K562 (cell line): ENCODE measurements around the gene MRPL33.

Experiments used
- CTCF ChIP-seq, 3 experiments: IDR thresholded peaks in 2 of 3; conservative IDR thresholded peaks in 1 of 3; 2 replicates each; pipeline ENCODE4 v1.5.1; 2011 to 2012; ENCODE audit warnings: low read length in 3 of 3, mild to moderate bottlenecking in 3 of 3, control low read depth in 2 of 3, improper control_type of control experiment in 1 of 3, inconsistent platforms in 1 of 3, low read depth in 1 of 3, mixed read lengths in 1 of 3, moderate library complexity in 1 of 3; ENCODE audit not compliant: insufficient read depth in 2 of 3
- EHMT2 ChIP-seq: fragments of 450-650 bp; IDR thresholded peaks from 2 replicates; pipeline ENCODE4 v1.6.1; 2018; ENCODE audit warnings: antibody characterized with exemption
- PATZ1 ChIP-seq: fragments of 250-450 bp; sonication (Bioruptor Pico); IDR thresholded peaks from 2 replicates; pipeline ENCODE4 v1.5.0; 2020; ENCODE audit warnings: mild to moderate bottlenecking, borderline replicate concordance
- POLR2AphosphoS5 ChIP-seq: IDR thresholded peaks from 2 replicates; pipeline ENCODE4 v1.6.1; 2011; ENCODE audit warnings: mild to moderate bottlenecking, low read depth, low read length, moderate library complexity; ENCODE audit not compliant: control insufficient read depth, insufficient read depth
- PURB ChIP-seq: sonication (generic); formaldehyde crosslinking; IDR thresholded peaks from 2 replicates; pipeline ENCODE4 v1.9.0; 2021; ENCODE audit warnings: low read depth, mild to moderate bottlenecking, missing genetic modification reagents
- REST ChIP-seq, 2 experiments: fragments of 450-650 bp; formaldehyde crosslinking in 1 of 2; IDR thresholded peaks; 2 replicates each; pipeline versions ENCODE4 v1.4.0 to v1.6.1; 2014 to 2020; ENCODE audit warnings: mild to moderate bottlenecking in 2 of 2, borderline replicate concordance in 1 of 2, low read depth in 1 of 2
- SMARCE1 ChIP-seq: fragments of 450-650 bp; IDR thresholded peaks from 2 replicates; pipeline ENCODE4 v1.7.1; 2016; ENCODE audit warnings: mild to moderate bottlenecking
- STAT6 ChIP-seq: sonication (generic); formaldehyde crosslinking; IDR thresholded peaks from 2 replicates; pipeline ENCODE4 v1.8.1; 2023; ENCODE audit warnings: mild to moderate bottlenecking, missing genetic modification reagents
- THAP7 ChIP-seq: fragments of 250-450 bp; sonication (Bioruptor Pico); IDR thresholded peaks from 2 replicates; pipeline ENCODE4 v1.5.0; 2021
- THRB ChIP-seq: fragments of 450-650 bp; formaldehyde crosslinking; conservative IDR thresholded peaks from 2 replicates; pipeline ENCODE4 v1.4.0; 2022; ENCODE audit warnings: mild to moderate bottlenecking, missing genetic modification characterization
- ZBTB7A ChIP-seq: IDR thresholded peaks from 2 replicates; pipeline ENCODE4 v1.6.1; 2011; ENCODE audit warnings: low read depth, mild to moderate bottlenecking, low read length, moderate library complexity, borderline replicate concordance; ENCODE audit not compliant: control insufficient read depth
- ZNF175 ChIP-seq: fragments of 200-800 bp; sonication (Bioruptor generic); IDR thresholded peaks from 2 replicates; pipeline ENCODE4 v1.6.1; 2016; ENCODE audit warnings: low read depth, mild to moderate bottlenecking, missing genetic modification characterization, missing compliant biosample characterization
- ZNF280B ChIP-seq: fragments of 250-450 bp; sonication (Bioruptor Pico); IDR thresholded peaks from 2 replicates; pipeline ENCODE4 v1.5.1; 2021; ENCODE audit warnings: mild to moderate bottlenecking
- ZZZ3 ChIP-seq: fragments of 450-650 bp; IDR thresholded peaks from 2 replicates; pipeline ENCODE4 v1.6.1; 2016; ENCODE audit warnings: antibody characterized with exemption, mild to moderate bottlenecking, moderate library complexity

GRCh38 chr2:27823569-27823968 lies 52.0 kb downstream of the MRPL33 start:
- TF ChIP-seq REST (IDR thresholded peaks at IDR 0.05; ENCODE audit: borderline replicate concordance) = 0 out of 2 replicates have a peak, but pooled peaks have one; percentile 9
- TF ChIP-seq REST (CRISPR knock-in tag; IDR thresholded peaks at IDR 0.05; ENCODE audit: low read depth) = no peak
- no peak for TF ChIP-seq PURB (CRISPR knock-in tag)
- no peak for TF ChIP-seq PATZ1 (CRISPR knock-in tag)
- no peak for TF ChIP-seq THRB
- no peak for TF ChIP-seq THAP7 (CRISPR knock-in tag)
- TF ChIP-seq ZNF175 (CRISPR knock-in tag) = no peak
- TF ChIP-seq STAT6 (CRISPR knock-in tag) = no peak
- no peak for TF ChIP-seq ZZZ3
- TF ChIP-seq CTCF (IDR thresholded peaks at IDR 0.05 in 2 of 3, conservative IDR thresholded peaks at IDR 0.05 in 1 of 3; ENCODE audit: insufficient read depth in 2 of 3, low read depth in 1 of 3, low read length in 3 of 3) = 0 out of 6 replicates have a peak, but pooled peaks of 2 of the 3 experiments have one; percentile 1 to 16
- no peak for TF ChIP-seq ZBTB7A
- TF ChIP-seq ZNF280B = no peak
- no peak for TF ChIP-seq POLR2AphosphoS5
- no peak for TF ChIP-seq SMARCE1
- TF ChIP-seq EHMT2 = no peak
